Measurements from ENCODE around the gene KCNAB1. TPM values are rescaled to one million over a fixed set of nuclear protein-coding genes. Genes with fewer than 3 reads are reported as not detected.

Gene KCNAB1
- total RNA-seq, 1 donor from 2014 or later: 0.21 TPM

GRCh38 chr3:156404217-156404616 is 283.8 kb downstream of the KCNAB1 start:
- no peaks in the 10 kb centered on the region for H3K9me3 Mint-ChIP-seq (ENCODE audit: unreplicated experiment)
- peaks cover 43% of the 10 kb centered on the region for H3K27me3 Mint-ChIP-seq (ENCODE audit: unreplicated experiment)
- DNase-seq (ENCODE audit: extremely low spot score, unreplicated experiment): no peak
- no peak overlapping the region for H3K4me3 Mint-ChIP-seq (ENCODE audit: unreplicated experiment)
- H3K36me3 Mint-ChIP-seq (ENCODE audit: unreplicated experiment): no peaks in the 10 kb centered on the region
- H3K27ac Mint-ChIP-seq (ENCODE audit: unreplicated experiment): no peak overlapping the region
- peaks cover 6% of the 10 kb centered on the region for H3K4me1 Mint-ChIP-seq (ENCODE audit: unreplicated experiment)
- TF ChIP-seq CTCF (IDR thresholded peaks at IDR 0.05): no peak

- DNase-seq (ENCODE audit: extremely low spot score, unreplicated experiment): no peak
- no peak overlapping the region for H3K4me3 Mint-ChIP-seq (ENCODE audit: unreplicated experiment)
- H3K4me1 Mint-ChIP-seq (ENCODE audit: unreplicated experiment): peaks cover 6% of the 10 kb centered on the region
- H3K9me3 Mint-ChIP-seq (ENCODE audit: unreplicated experiment): no peaks in the 10 kb centered on the region
- no peaks in the 10 kb centered on the region for H3K36me3 Mint-ChIP-seq (ENCODE audit: unreplicated experiment)
- no peak overlapping the region for H3K27ac Mint-ChIP-seq (ENCODE audit: unreplicated experiment)
- TF ChIP-seq CTCF (IDR thresholded peaks at IDR 0.05): no peak
- peaks cover 40% of the 10 kb centered on the region for H3K27me3 Mint-ChIP-seq (ENCODE audit: unreplicated experiment)
These were observed 286.0 kb downstream of the KCNAB1 start for GRCh38 chr3:156406393-156406792.

GRCh38 chr3:156407617-156408225 is 287.3 kb downstream of the KCNAB1 start:
- H3K4me3 Mint-ChIP-seq (ENCODE audit: unreplicated experiment): no peak overlapping the region
- H3K9me3 Mint-ChIP-seq (ENCODE audit: unreplicated experiment): no peaks in the 10 kb centered on the region
- H3K27me3 Mint-ChIP-seq (ENCODE audit: unreplicated experiment): peaks cover 50% of the 10 kb centered on the region
- no peaks in the 10 kb centered on the region for H3K36me3 Mint-ChIP-seq (ENCODE audit: unreplicated experiment)
- no peak for TF ChIP-seq CTCF (IDR thresholded peaks at IDR 0.05)
- no peak for DNase-seq (ENCODE audit: extremely low spot score, unreplicated experiment)
- no peak overlapping the region for H3K27ac Mint-ChIP-seq (ENCODE audit: unreplicated experiment)
- H3K4me1 Mint-ChIP-seq (ENCODE audit: unreplicated experiment): no peaks in the 10 kb centered on the region

- Mint-ChIP-seq H3K4me1 (ENCODE audit: unreplicated experiment) (no peaks in the 10 kb centered on the region), H3K27ac (ENCODE audit: unreplicated experiment) (no peak overlapping the region), H3K9me3 (ENCODE audit: unreplicated experiment) (no peaks in the 10 kb centered on the region), H3K27me3 (ENCODE audit: unreplicated experiment) (peaks cover 42% of the 10 kb centered on the region), H3K4me3 (ENCODE audit: unreplicated experiment) (no peak overlapping the region), H3K36me3 (ENCODE audit: unreplicated experiment) (no peaks in the 10 kb centered on the region)
- no peak for TF ChIP-seq CTCF (IDR thresholded peaks at IDR 0.05)
- DNase-seq (ENCODE audit: extremely low spot score, unreplicated experiment): no peak
These were observed 289.3 kb downstream of the KCNAB1 start for GRCh38 chr3:156409694-156410093.

- H3K4me1 Mint-ChIP-seq (ENCODE audit: unreplicated experiment): no peaks in the 10 kb centered on the region
- H3K27me3 Mint-ChIP-seq (ENCODE audit: unreplicated experiment): peaks cover 29% of the 10 kb centered on the region
- no peak overlapping the region for H3K4me3 Mint-ChIP-seq (ENCODE audit: unreplicated experiment)
- no peak overlapping the region for H3K27ac Mint-ChIP-seq (ENCODE audit: unreplicated experiment)
- no peak for TF ChIP-seq CTCF (IDR thresholded peaks at IDR 0.05)
- DNase-seq (ENCODE audit: extremely low spot score, unreplicated experiment): no peak
- H3K9me3 Mint-ChIP-seq (ENCODE audit: unreplicated experiment): no peaks in the 10 kb centered on the region
- H3K36me3 Mint-ChIP-seq (ENCODE audit: unreplicated experiment): no peaks in the 10 kb centered on the region
These were observed 292.2 kb downstream of the KCNAB1 start for GRCh38 chr3:156412600-156412999.

Data from osteocyte (in vitro differentiated cells).